Neuron (in vitro differentiated cells): Measurements from ENCODE around the gene MCF2L.

ENCODE experiments used
- H2AFZ ChIP-seq: one replicate; pipeline ENCODE4 v1.6.1; 2013; ENCODE audit warnings: low read depth, mild to moderate bottlenecking, inconsistent platforms, low read length, moderate library complexity
- H3K27me3 ChIP-seq: one replicate; pipeline ENCODE4 v1.6.1; 2013; ENCODE audit warnings: low read length; ENCODE audit not compliant: insufficient read depth
- H3K36me3 ChIP-seq: one replicate; pipeline ENCODE4 v1.6.1; 2013; ENCODE audit warnings: low read length; ENCODE audit not compliant: insufficient read depth
- H3K4me1 ChIP-seq: one replicate; pipeline ENCODE4 v1.6.1; 2013; ENCODE audit warnings: low read length; ENCODE audit not compliant: insufficient read depth
- H3K4me3 ChIP-seq: 2 replicates; pipeline ENCODE4 v1.5.1; 2013; ENCODE audit warnings: mild to moderate bottlenecking, low read length, moderate library complexity
- H3K9me3 ChIP-seq: one replicate; pipeline ENCODE4 v1.6.1; 2013; ENCODE audit warnings: low read length

The MCF2L gene

DNA sequence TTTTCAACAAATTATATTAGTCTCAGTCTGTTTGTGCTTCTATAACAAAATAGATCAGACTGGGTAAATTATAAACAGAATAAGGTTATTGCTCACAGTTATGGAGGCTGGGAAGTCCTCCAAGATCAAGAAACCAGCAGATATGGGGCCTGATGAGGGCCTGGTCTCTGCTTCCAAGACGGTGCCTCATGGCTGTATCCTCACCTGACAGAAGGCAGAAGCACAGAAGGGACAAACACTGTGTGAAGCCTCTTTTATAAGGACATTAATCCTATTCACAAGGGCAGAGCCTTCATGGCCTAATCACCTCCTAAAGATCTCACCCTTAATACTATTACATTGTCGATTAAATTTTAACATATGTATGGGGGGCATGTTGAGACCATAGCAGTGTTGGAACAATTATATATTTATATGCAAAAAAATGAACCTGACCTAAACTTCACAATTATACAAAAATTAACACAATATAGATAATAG lies 166.3 kb downstream of the MCF2L start:
- H3K36me3 ChIP-seq = no peaks in the 10 kb centered on the region
- no peak overlapping the region for H2AFZ ChIP-seq
- peaks cover 5% of the 10 kb centered on the region for H3K4me1 ChIP-seq
- peaks cover 4% of the 10 kb centered on the region for H3K27me3 ChIP-seq
- no peaks in the 10 kb centered on the region for H3K9me3 ChIP-seq
- no peak overlapping the region for H3K4me3 ChIP-seq

DNA sequence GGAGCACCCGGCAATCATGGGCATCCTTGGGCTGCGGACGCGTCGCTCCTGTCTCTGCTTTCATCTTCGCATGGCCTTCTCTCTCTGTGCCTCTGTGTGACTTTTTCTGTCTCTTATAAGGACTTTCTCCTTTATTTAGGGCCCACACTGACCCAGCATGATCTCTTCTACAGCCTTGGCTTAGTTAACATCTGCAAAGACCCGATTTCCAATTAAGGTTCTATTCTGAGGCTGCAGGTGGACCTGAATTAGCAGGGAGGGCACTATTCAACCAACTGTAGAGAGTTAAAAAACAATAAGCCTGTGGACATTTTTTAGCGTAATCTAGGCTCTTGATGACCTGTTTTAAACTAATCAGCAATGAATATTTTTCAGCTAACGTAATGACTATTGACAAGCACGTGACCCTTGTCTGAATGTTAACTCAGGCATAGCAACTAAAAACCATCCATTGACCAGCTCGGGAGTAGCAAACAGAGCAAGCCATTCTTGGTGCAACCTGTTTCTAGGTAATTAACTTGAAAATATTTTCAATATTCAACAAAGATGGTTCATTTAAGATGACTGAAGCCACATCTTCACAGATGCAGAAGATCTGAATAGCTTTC lies 168.8 kb downstream of the MCF2L start:
- Histone ChIP-seq H2AFZ (no peak overlapping the region), H3K4me3 (no peak overlapping the region), H3K27me3 (peaks cover 2% of the 10 kb centered on the region), H3K9me3 (no peaks in the 10 kb centered on the region), H3K4me1 (peaks cover 5% of the 10 kb centered on the region), H3K36me3 (no peaks in the 10 kb centered on the region)

DNA sequence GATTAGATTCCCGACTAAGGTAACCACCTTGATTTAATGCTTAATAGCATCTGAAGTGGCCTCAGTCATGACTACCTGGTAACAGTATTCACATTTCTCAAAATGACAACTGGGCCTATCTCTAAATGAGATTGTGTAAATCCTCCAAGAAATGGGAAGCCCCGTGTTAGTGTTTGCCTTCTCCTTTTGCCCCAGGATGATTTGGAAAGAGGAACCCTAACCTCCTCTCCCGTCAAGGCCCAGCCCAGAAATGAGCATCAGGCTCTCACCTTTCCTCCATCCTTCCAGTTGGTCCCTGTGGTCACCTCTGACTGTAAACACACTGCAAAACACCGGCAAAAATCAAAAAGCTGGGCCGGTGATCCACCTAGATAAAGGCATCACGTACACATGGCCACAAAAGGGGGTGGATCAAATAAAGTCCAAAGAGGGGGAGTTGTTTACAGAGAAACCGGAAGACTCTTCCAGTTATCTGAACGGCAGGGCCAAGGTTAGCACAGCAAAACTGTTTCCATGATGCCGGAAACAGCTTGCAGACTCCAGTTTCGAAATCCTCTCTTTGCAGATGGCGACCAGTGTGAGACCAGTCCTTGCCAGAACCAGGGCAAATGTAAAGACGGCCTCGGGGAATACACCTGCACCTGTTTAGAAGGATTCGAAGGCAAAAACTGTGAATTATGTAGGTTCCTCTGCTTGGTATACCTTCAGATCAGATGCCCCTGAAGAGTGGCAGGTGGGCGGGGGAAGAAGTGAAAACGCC lies 170.0 kb downstream of the MCF2L start:
- Histone ChIP-seq H3K27me3 (no peaks in the 10 kb centered on the region), H2AFZ (no peak overlapping the region), H3K36me3 (no peaks in the 10 kb centered on the region), H3K9me3 (no peaks in the 10 kb centered on the region), H3K4me1 (peaks cover 5% of the 10 kb centered on the region), H3K4me3 (no peak overlapping the region)

DNA sequence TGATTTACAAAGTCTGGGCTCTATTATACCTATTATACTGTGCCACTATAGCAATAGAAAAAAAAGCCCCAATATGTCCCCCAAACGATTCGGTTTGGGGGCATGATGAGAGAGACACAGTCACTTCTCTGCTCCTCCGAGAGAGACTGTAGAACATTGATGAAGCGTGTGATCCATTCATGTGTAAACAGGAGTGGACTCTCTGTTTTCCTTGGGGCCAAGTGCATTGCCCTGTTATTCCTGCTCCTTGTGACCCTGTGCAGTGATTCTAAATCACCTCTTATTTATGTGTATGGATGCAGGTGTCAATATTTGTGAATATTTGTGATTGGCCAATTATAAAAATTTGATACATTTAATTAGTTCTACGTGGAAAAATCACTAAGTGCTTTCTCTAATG lies 170.6 kb downstream of the MCF2L start:
- Histone ChIP-seq H3K9me3 (no peaks in the 10 kb centered on the region), H3K4me3 (no peak overlapping the region), H3K27me3 (no peaks in the 10 kb centered on the region), H3K36me3 (no peaks in the 10 kb centered on the region), H2AFZ (no peak overlapping the region), H3K4me1 (peaks cover 5% of the 10 kb centered on the region)

DNA sequence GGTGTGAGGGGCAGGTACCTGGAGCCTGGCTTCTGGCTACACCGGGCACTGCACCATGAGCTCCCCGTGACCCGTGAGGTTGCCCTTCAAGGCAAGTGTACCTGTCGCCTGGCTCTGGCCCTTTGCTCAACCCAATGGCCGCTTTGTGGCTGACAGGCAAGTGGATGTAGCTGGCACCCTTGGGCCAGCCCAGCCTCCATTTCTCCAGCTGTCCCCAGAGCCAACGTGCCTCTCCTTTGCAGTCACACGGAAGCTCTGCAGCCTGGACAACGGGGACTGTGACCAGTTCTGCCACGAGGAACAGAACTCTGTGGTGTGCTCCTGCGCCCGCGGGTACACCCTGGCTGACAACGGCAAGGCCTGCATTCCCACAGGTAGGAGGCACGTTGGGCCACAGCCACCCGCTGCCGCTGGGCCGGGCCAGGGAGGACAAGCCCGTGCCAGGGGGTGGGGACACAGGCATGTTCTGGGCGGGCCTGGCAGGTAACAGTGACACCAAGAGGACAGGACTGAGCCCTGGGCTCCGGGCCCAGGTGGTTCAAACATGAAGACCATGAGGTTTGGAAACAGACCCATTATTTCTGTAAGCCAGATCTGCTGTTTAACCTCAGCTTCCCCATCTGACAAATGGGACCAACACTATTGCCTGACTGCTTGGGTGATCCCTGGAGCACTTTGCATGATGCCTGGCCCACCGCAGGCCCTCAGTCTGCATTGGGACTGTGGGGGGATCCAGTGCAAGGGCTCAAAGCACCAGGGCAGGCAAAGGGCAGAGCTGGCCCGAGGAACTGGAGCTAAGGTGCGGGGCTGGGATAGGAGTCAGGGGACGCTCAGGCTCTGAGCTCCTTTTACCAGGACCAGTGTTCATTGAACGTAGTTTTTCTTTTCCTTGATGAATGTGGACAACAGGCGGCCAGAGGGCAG lies 171.9 kb downstream of the MCF2L start:
- Histone ChIP-seq H2AFZ (no peak overlapping the region), H3K36me3 (no peaks in the 10 kb centered on the region), H3K27me3 (no peaks in the 10 kb centered on the region), H3K9me3 (no peaks in the 10 kb centered on the region), H3K4me3 (no peak overlapping the region), H3K4me1 (peaks cover 5% of the 10 kb centered on the region)

DNA sequence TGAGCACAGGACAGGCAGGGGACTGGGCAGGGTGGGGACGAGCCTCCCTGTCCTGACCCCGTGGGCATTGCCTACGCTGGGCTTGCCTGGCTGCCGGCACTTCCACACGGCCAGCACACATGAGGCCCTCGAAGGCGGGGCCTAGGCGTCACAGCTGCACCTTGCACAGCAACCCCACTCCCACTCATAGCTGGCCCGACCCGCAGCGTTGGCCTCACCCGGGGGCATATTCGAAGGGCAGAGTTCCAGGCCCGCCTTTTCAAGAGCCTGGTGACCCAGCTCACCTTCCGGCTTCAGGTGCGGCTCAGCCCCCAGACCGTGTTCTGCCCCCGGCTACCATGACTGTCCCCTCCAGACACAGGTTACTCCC lies 172.6 kb downstream of the MCF2L start:
- no peak overlapping the region for H2AFZ ChIP-seq
- peaks cover 5% of the 10 kb centered on the region for H3K4me1 ChIP-seq
- H3K9me3 ChIP-seq = no peaks in the 10 kb centered on the region
- H3K27me3 ChIP-seq = no peaks in the 10 kb centered on the region
- H3K4me3 ChIP-seq = no peak overlapping the region
- no peaks in the 10 kb centered on the region for H3K36me3 ChIP-seq

DNA sequence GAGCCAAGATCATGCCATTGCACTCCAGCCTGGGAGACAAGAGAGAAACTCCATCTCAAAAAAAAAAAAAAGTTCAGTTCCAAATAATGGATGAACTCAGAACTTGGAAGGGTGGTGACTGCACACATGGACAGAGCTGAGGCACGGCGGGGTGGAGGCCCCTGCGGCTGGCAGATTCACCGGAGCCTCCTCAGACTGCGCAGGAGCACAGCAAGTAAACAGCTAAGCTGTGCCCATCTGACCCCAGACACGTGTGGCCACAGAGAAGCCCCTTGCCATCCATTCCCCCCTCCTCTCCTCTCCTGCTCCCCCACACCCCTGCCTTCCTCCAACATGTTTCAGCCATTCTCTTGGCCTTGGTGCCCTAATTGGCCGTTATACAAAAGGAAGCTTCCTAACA lies 173.9 kb downstream of the MCF2L start:
- Histone ChIP-seq H3K4me1 (peaks cover 2% of the 10 kb centered on the region), H3K4me3 (no peak overlapping the region), H2AFZ (no peak overlapping the region), H3K9me3 (no peaks in the 10 kb centered on the region), H3K27me3 (no peaks in the 10 kb centered on the region), H3K36me3 (no peaks in the 10 kb centered on the region)

DNA sequence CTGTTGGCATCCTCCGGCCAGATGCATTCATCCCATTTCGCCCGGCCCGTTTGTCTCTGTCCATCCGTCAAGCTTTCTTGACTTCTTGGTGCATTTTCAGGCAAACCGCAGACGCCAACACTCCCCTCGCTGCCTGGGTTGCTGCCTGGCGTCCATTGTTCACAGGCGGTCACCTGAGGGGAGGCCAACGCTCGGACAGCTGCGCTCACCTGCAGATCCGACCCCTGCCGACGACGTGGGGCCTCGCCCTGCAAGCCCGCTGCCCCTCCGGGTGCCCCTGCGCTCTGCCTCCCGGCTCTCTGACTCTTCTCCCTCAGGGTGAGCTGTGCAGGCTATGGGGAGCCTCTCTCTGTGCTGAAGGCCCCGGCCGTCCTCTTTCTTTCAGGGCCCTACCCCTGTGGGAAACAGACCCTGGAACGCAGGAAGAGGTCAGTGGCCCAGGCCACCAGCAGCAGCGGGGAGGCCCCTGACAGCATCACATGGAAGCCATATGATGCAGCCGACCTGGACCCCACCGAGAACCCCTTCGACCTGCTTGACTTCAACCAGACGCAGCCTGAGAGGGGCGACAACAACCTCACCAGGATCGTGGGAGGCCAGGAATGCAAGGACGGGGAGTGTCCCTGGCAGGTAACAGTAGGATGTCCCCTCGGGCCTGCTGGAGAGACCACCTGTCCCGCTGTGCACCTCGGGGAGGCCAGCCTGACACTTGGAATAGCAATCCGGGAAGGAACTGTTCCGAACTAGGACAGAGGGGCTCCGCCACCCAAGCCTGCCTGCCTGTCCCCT lies 174.6 kb downstream of the MCF2L start:
- no peaks in the 10 kb centered on the region for H3K9me3 ChIP-seq
- no peaks in the 10 kb centered on the region for H3K4me1 ChIP-seq
- no peaks in the 10 kb centered on the region for H3K36me3 ChIP-seq
- H2AFZ ChIP-seq = no peak overlapping the region
- H3K4me3 ChIP-seq = no peak overlapping the region
- H3K27me3 ChIP-seq = no peaks in the 10 kb centered on the region

DNA sequence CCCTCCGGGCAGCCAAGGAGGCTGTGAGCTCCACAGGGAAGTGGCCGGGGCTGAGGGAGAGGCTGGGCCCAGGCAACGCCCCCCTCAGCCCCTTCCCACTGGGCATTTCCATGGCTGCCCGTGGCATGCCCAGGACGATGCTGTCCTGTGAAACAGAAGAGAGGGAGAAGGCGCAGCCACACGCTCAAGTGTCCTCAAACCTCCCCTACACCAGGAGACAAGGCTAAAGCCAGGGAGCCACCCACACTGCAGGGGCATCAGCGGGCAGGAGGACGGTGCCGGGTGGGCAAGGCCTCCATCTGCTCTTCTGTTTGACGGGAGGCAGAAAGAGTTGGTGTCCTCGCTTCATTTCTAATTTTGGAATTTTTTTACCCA lies 175.2 kb downstream of the MCF2L start:
- no peak overlapping the region for H3K4me3 ChIP-seq
- H3K27me3 ChIP-seq = no peaks in the 10 kb centered on the region
- no peak overlapping the region for H2AFZ ChIP-seq
- H3K9me3 ChIP-seq = no peaks in the 10 kb centered on the region
- H3K36me3 ChIP-seq = no peaks in the 10 kb centered on the region
- H3K4me1 ChIP-seq = no peaks in the 10 kb centered on the region

DNA sequence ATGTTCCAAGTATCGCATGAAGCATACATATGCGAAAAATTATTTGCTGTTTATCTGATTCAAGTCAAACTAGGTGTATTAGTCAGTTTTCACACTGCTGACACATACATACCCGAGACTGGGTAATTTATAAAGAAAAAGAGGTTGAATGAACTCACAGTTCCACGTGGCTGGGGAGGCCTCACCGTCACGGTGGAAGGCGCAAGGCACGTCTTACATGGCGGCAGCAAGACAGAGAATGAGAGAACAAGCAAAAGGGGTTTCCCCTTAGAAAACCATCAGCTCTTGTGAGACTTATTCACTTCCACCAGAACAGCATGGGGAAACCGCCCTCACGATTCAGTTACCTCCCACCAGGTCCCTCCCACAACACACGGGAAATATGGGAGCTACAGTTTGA lies 176.5 kb downstream of the MCF2L start:
- Histone ChIP-seq H2AFZ (no peak overlapping the region), H3K27me3 (no peaks in the 10 kb centered on the region), H3K4me1 (no peaks in the 10 kb centered on the region), H3K4me3 (no peak overlapping the region), H3K9me3 (no peaks in the 10 kb centered on the region), H3K36me3 (no peaks in the 10 kb centered on the region)

DNA sequence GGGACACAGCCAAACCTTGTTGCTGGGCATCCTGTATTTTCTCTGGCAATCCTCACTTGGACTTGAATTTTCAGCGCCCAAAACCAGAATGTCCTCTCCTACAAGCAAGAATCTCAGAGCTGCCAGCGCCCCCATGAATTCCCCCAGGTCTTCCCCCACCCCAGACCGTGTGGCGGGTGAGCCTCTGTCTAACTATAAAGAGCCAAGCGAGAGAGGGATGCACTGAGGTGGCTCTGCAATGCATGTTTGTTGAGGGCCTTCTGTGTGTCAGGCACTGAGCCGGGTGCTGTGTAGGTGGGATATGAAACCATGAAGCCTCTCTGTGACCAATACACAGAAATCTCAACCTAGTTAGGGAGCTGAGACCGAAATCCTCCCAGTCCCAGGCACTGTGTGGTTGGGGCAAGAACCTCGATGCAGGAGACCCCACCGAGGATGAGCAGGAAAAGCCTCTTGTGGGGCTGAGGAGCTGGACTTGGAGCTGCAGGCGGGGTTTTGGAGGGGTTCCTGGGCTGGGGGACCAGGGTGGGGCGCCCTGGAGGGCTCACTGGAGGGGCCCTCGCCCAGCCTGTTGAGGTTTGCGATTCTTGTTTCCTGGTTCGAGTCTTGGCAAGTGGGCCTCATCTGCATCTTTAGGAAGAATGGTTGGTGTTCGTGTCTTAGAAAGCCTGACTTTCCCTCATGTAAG lies 177.0 kb downstream of the MCF2L start:
- no peaks in the 10 kb centered on the region for H3K9me3 ChIP-seq
- H3K4me1 ChIP-seq = no peaks in the 10 kb centered on the region
- no peaks in the 10 kb centered on the region for H3K36me3 ChIP-seq
- H2AFZ ChIP-seq = no peak overlapping the region
- H3K4me3 ChIP-seq = no peak overlapping the region
- no peaks in the 10 kb centered on the region for H3K27me3 ChIP-seq

DNA sequence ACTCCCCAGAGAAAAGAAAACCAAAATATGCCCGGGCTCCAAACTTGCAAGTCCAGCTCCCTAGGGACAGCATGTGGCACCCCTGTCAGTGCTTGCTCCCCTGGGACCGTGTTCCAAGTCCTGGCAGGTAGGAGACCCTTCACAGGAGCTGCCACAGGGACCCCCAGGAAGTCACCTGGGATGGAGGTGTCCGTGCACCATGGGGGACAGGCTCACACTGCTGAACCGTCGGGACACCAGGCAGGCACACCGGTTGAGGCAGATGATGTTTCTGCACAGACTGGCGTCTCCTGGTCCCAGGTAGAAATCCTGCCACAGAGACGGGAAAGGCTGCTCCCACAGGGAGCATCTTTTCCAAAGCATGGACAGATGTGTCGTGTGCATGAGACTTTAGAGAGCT lies 177.7 kb downstream of the MCF2L start:
- H3K36me3 ChIP-seq = no peaks in the 10 kb centered on the region
- no peak overlapping the region for H3K4me3 ChIP-seq
- no peaks in the 10 kb centered on the region for H3K27me3 ChIP-seq
- H3K4me1 ChIP-seq = no peaks in the 10 kb centered on the region
- H2AFZ ChIP-seq = no peak overlapping the region
- H3K9me3 ChIP-seq = no peaks in the 10 kb centered on the region
